OCI-M2 (cell line): ENCODE results near the gene PHLDB2.

Experiments used
- DNase-seq: peaks from one replicate; lab custom pipeline; 2025; ENCODE audit not compliant: unreplicated experiment; lab: John Stamatoyannopoulos, UW

PHLDB2 gene

DNA sequence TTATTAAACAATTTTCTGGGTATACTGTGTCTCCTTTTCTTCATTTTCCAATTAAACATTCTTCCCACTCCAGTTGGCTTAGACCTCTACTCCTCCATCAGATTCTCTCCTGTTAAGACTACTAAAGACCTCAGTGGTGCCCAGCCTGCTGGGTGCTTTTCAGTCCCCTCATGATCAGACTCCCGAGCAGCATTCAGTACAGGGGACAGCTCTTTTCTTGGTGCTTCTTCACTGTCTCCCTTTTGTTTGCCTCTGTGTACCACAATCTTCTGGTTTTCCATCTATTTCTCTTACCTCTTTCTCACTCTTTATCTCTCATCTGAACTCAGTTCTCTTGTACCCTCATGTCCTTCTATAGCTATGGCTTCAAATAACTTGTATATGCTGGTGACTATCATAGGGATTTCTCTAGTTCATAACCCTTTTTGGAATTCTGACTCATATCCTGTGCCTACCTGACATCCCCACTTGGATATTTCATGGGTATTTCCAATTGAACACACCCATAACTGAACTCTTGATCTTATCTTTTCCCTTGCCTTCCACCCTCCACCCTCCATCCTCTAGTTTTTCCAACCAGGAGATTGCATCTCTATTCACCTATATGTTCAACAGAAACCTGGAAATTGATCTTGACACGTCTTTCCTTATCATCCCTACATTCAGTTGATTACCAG is 64.2 kb downstream of the PHLDB2 start:
- no peak for DNase-seq

DNA sequence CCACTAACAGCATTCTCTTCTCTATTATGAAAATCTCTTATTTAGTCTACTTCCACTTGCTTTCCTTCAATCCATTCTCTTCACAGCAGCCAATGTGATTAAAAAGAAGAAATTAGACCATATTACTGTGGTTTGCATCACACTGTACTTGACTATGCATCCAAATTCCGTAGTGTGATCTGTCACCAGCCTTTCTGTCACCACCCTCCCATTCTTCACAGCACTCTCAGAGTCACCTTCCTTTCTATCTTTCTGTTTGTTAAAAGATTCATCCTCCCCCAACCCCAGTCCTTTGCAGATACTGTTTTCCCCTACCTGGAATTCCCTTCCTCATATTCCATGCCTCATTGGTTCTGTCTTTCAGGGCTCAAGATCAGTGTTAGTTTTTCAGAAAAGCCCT is 64.7 kb downstream of the PHLDB2 start:
- no peak for DNase-seq

DNA sequence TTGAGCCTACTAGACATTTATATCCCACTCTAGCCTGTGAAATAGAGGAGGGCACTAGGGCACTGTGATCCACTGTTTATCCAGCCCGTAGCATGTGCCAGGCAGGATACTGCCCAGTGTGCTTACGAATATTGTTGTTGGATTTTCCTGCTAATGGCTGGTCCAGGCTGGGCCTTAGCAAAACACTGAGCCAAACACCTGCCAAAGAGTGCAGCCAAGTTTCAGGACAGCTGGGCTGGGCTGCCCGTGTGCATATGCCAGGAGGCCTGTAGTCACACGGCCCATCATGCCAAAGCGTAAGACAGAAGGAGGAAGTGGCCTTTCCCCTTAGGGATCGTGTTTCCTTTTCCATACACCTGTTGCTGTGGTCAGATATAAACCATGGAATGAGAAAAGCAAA is 65.2 kb downstream of the PHLDB2 start:
- DNase-seq, result no peak

DNA sequence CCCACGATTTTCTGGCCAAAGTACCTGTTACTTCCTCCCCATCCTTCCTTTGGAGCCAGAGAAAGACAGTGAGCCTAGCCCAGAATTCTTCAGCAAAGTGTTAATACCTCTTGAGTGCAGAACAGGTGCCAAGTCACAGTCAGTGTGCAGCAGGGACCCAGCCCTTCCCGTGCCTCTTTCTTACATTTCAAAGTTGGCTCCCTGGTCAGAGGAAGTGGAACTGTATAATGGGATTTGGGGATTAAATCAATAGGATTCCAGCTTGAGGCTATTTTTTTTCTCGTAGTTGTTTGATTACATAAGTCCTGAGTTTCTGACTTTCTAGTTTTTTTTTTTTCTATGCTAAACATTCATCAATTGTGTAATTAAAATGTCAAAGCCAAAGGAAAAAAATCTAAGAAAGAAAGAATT is 67.2 kb downstream of the PHLDB2 start:
- no peak for DNase-seq

DNA sequence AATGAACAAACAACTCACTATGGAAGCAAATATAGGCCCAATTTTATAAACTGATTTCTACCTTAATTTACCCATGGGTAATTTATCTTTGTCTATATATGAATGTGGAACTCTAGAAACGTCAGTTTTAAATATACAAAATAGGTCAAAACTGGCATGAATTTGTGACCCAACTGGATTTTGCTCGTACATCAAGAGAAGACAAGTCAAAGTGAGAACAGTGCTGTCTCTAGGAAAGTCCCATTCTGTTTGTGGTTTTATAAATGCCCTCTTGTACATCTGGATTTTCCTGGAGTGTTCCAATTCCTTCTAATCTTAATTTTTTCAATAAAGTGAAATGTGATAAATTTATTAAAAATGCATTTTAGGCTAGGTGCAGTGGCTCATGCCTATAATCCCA is 69.5 kb downstream of the PHLDB2 start:
- DNase-seq, result no peak

DNA sequence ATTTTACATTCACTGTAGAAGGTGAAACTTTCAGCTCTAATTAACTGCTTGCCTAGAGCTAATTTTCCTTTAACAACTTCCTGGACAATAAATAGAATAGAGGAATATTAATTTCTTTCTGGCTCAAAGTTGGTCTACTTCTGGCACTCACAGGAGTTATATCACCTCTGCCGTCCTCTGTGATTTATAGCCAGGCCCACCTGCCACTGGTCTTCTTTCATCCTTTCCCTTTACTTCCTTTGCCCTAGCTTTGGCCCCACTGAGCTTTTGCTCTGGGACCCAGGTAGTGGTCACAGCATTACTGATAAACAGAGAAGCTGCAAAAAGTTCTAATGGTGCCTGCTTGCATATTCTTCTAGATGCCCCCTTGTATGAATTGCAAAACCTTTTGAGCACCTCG is 70.4 kb downstream of the PHLDB2 start:
- DNase-seq, result no peak

DNA sequence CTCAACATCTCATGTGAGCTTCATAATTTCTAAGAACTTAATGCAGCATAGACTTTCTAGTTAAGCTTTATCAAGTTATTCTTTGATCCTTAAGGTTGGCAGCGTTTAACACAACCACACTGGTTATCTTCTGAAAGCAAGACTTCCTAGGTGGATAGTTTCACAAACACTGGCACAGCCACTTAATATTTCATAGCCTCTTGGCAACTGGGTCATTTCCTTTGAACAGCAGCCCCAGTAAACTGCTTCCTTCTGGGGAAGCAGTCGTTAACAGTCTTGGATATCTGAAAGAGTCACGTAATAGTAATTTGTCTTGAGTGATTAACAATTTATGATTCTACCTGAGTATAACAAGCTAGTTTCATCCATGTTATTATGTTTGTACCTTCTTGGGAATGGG is 73.9 kb downstream of the PHLDB2 start:
- DNase-seq, result no peak

DNA sequence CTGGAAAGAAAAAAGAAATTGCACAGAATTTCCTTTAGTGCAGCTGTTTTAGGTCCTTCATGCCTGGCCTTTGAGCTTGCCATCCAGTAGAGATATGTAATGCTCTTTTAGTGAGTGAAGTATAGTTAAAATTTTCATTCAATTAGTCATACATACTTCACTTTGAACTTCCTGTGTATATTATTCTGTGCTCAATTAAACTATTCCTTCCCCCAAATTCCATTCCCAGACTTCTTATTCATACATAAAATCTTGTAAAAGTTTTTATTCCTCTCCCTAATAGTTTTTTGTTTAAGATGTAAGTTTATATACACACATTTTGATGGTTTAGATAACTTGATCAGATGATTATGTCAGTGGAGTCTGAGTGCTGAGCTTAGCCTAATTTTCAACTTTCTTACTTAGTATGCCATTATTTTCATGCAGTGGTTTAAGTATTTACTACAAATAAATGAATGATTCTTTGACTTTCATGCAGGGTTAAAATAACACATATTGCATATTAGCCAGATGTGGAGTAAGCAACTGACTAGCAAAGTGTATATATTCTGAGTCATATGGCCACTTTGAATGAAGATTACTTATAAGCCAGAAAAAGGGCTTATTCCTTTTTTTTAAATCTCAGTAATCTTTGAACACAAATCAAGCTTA is 77.3 kb downstream of the PHLDB2 start:
- no peak for DNase-seq

DNA sequence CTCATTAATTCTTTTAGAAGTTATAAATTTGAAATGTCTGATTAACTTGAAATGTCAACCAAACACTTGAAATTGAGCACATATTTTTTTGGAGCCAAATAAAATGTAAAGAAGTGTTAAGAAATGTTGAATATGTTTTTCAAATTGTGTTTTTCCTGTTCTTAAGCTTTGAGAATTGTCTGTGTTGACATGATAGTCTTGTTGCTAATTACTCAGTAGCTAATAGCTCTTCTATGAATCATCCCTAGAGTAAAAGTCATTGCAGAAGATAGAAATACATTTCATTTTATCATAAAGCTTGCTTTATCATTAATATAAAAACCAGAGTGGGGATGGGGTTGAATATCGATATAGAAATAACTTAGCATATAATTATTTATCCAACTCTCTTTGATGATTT is 77.9 kb downstream of the PHLDB2 start:
- no peak for DNase-seq

DNA sequence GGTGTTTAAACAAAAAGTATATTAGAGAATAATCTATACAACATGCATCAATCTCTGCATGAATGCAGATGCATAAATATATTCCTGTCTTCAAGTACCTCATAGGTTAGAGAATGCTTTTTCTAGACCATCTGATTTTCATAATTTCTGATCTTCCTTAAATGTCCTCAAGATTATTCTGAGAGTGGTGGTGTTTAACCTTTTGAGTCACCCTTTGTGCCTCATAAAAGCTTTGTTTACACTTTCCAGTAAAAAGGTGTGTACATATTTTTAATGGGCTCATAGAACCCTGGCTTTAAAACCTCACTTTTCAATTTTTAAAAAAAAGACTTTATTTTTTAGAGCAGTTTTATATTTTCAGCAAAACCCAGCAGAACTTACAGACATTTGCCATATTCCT is 78.8 kb downstream of the PHLDB2 start:
- no peak for DNase-seq

DNA sequence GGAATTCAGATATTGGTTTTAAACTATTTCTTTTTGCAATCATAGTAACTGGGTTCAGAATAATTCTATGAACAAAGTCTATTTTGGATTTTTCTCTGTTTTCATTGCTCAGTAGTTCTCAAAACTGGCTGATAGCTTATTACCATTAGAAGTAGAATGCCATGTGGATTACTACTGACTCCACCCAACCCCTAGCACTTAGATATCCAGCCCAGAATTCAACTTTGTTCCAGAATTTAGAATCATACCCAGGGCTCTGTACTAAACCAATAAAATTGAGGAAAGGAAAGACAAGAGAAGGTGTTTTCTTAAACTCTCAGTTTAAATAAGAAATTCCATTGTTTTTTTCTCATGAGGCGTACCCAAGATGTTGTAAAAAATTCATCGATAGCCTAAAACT is 80.8 kb downstream of the PHLDB2 start:
- no peak for DNase-seq

DNA sequence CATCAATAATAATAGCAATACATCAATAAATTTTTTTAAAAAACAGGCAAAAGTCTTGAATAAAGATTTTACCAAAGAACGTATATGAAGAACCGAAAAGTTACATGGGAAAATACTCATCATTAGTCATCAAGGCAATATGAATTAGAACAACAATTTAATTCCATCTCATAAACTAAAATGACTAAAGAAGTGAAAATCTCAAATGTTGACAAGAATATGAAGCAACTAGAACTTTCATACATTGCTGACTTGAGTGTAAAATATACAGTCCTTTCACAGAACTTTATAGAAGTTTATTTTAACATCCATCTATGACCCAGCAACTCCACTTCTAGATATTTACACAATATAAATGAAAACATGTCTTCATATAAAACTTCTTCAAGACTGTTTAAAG is 84.5 kb downstream of the PHLDB2 start:
- DNase-seq, result no peak

DNA sequence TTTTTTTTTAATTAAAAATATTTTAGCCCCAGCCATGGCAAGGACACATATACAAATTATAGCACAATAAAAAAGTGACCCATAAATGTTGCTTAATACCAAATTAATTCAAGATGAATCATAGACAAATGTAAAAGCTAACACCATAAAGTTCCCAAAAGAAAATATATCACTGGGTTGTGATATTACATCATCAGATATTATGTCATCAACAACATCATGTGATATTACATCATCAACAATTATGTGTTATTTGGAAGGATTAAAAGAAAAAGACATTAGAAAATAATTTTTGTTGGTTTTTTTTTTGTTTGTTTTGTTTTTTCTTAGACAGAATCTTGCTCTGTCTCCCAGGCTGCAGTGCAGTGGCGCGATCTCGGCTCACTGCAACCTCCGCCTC is 85.3 kb downstream of the PHLDB2 start:
- no peak for DNase-seq

DNA sequence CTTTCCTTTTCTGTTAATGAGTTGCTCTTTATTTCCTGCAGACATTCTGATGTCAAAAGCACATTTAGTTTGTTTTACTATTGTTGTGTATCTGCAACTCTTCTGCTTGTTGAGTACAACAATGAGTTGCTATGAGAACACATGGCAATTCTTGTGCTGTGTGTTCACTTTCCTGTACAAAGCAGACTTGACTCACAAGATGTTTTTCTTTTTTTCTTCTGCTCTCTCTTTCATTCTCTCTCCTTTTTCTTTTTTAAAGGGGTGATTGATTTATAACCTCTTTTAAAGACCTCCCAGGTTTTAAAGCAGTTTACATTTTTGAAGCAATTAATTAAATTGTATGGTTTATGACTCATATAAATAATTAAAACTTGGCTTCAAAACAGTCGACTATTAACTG is 88.2 kb downstream of the PHLDB2 start:
- no peak for DNase-seq

DNA sequence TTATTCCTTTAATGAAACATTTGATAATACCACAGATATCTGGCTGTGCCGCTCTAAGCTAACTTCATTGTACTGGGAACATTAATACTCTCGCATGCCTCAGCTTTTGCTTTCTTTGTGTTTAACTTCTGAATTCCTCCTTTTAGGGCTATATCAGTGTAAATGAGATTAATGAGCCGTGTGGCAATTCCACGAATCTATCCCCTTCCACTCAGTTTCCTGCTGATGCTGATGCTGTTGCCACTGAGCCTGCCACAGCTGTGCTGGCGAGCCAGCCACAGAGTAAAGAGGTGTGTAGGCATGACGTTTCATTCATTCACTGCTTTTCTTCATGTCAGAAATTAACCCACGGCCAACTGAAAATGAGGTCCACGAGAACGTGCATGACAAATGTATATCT is 89.7 kb downstream of the PHLDB2 start:
- DNase-seq, result no peak

DNA sequence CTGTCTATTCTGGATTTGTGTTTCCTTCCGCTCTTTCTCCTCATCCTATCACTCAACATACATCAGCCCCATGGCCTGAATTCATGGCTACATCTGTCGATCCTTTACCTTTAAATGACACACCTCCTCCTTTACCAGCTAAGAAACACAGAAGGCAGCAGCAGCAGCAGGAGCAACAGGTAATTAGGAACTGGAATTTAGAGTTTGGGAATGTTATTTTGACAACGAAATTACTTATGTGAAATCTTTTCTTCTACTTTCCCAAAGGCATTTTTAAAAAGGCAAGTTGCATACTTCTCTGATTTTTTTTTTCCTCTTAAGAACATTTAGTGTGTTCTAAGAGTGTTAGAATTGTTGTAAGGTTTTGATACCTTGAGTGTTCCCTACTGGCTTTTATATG is 90.6 kb downstream of the PHLDB2 start:
- no peak for DNase-seq

DNA sequence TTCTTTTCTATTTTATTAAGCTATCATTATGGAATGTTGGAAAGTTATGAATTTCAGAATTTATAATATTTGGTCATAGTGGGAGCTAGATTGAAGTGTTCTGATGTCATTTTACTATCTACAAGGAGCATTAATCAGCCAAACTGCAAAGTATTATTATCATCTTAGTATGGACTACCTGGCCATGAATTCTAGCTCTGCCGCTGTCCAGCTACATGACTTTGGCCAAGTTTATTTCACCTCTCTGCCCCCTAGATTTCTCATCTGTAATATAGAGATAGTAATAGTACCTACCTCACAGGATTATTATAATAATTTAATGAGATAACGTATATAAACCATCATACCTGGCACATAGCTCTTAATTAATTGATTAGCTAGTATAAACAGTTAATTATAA is 92.0 kb downstream of the PHLDB2 start:
- no peak for DNase-seq

DNA sequence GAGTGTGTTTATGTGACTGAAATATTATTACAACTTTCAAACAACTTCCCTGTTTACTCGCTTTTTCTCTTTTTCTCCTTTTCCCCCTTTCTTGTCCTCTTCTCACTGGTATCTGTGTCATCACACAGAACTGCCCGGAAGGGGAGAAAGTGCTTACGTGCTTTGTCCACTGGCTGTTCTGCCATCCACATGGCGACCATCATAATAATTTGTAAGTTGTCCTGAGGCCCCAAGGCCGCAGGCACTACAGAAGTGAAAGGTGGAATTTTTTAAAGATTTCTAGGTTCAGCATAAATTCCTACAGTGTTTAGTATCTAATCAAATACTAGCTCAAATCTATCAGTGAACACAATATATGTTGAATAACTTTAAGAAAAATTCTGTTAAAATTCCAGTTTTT is 93.0 kb downstream of the PHLDB2 start:
- DNase-seq, result no peak

DNA sequence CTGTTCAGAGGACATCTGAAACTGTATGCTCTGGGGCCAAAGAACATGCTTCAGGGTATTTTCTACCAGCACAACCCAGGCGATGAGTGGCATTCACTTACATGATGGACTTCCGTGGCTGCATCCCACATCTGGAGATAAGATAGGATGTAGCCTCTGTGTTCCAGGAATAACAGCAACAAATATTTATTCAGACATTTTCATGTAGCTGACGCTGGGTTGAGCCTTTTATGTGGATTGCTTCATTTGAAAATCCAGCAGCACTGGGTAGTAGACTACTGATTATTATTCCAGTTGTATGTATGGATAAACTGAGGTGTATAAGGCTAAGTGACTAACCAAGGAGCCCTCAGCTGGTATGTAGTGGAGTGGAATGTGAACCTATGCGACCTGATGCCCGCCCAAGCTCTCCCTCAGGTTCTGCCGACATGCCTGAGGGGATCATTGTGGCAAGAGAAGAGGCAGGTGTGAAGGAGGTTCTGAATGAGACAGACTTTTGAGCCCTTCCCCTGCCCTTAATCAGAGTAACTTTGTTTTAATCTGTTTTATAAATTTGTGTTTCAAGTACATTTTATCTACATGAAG is 93.9 kb downstream of the PHLDB2 start:
- DNase-seq, result no peak

DNA sequence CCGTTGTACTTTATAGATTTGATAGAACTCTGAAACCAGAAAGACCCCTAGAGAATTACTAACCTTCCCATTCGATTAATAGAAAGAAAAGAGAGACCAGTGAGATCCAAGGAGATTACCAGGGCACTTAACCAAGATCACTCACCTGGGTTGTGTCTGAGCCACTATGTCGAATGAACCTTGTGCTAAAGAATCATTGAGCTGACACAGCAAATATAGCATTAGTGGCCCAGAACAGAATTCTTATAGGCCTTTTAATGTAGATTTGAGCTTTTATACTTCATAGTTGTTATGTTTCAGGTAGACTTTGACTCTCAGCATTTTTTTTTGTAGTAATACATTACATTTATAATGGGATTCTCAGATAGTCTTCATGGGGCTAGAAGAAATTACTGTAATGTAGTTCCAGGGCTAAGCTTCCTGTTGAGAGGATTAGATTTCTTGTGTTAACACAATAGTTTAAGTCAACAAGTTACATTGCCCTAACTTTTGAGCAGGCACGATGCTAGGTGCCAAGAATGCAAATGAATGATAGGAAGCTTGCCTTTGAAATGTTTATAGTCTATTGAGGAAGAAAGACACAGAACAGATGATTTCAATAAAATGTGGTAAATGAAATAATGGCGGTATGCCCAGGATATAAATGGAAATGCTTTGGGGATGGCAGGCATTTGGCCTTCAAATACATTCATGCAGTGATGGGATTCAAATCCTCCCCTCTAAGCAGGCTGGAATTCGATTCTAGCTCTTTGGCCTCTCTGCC is 95.3 kb downstream of the PHLDB2 start:
- DNase-seq, result no peak

DNA sequence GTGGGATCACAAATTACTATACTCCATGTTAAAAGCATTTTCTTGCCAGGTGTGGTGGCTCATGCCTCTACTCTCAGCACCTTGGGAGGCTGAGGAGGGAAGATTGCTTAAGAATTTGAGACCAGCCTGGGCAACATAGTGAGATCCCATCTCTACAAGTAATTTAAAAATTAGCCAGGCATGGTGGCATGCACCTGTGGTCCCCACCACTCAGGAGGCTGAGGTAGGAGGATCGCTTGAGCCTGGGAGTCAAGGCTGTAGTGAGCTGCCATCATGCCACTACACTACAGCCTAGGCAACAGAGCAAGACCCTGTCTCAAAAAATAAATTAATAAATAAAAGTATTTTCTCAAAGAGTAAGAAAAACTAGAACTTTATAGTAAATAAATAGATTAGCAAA is 96.8 kb downstream of the PHLDB2 start:
- DNase-seq, result no peak

DNA sequence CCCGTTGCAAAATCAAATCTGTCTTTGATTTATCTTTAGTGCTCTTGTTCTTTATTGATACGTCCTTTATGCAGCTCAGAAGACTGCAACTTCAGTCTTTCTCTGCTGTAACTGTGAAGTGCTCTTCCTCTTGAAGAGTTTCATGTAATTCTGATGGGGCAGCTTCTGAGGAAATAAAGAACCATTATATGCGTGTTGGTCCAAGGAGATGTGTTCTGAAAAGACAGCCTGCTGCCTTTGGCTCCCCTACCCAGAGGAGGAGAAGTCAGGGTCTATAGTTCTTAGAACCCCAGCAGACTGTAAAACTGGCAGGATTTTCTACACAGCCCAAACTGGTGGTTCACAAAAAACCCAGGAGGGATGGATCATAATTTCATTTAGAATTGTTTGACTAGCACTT is 97.4 kb downstream of the PHLDB2 start:
- no peak for DNase-seq
